ENCODE data around the gene GNAI1.

DNA sequence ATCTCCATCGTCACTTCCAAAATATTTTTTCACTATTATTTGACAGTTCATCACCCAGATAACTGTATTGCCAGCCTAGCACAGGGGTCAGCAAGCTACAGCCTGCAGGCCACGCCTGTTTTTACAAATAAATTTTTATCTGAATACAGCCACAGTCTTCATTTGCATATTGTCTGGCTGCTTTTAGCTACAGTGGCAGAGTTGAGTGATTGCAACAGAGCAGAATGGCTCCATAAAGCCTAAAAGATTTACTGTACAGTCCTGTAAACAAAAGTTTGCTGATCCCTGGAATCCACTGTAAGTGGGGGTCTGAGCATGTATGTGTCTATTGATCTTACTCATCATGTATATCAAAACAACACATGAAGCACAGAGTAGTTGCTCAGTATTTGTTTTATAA, 45.9 kb upstream of the GNAI1 start:
- TF ChIP-seq, protein P1, sequence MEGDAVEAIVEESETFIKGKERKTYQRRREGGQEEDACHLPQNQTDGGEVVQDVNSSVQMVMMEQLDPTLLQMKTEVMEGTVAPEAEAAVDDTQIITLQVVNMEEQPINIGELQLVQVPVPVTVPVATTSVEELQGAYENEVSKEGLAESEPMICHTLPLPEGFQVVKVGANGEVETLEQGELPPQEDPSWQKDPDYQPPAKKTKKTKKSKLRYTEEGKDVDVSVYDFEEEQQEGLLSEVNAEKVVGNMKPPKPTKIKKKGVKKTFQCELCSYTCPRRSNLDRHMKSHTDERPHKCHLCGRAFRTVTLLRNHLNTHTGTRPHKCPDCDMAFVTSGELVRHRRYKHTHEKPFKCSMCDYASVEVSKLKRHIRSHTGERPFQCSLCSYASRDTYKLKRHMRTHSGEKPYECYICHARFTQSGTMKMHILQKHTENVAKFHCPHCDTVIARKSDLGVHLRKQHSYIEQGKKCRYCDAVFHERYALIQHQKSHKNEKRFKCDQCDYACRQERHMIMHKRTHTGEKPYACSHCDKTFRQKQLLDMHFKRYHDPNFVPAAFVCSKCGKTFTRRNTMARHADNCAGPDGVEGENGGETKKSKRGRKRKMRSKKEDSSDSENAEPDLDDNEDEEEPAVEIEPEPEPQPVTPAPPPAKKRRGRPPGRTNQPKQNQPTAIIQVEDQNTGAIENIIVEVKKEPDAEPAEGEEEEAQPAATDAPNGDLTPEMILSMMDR (IDR thresholded peaks at IDR 0.05): no peak
- TF ChIP-seq POLR2A (IDR thresholded peaks at IDR 0.05): no peak

Data from uterus (tissue), 2 donors.